ENCODE data around the gene AK3.
A peak's percentile ranks its signal among the peaks of the same experiment; 100 is the strongest.
"Not testable (repeated sequence)": the region's sequence is repeated elsewhere in the genome, so short reads cannot be mapped to it uniquely, and the experiment has no call there.

Gene AK3

DNA sequence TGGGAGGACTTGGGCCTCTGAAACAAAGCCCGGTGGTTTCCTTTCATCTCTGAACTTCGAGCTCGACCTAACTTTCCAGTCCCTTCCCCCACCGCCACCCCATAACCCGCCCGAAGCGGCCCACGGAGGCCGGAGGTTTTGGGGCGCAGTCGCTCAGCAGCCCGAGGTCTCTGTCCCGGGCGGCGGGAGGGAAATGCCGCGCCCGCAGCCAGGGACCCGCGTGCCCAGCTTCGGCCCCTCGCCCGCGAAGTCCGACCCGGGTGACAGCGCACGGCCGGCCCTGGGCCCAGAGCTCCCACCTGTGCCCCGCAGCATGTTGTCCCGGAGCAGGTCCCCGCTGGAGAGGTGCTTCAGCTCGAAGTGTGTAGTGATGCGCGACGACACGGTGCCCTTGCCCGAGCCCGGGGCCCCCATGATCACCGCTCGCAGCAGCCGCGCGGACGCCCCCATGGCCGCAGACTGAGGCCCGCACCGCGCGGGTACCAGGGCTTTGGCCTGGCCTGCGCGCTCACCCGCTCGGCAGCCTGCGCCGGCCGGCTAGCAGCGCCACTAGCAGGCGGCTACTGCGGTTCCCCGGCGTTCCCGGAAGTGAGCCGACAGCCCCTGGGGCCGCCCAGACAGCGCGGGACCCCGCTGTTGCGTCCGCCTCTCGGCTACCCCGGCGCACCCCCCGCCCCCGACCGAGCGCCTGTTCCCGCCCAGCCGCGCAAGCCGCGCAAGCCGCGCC lies at the start of gene AK3:
Gene AK3, minus strand, starts transcription at position 565 of the 727 bp plus-strand sequence. Its CDS starts 115 bp downstream, at position 450.
- DNase-seq (ENCODE audit: low read depth in 2 of 2): peak; percentile 67 to 70

DNA sequence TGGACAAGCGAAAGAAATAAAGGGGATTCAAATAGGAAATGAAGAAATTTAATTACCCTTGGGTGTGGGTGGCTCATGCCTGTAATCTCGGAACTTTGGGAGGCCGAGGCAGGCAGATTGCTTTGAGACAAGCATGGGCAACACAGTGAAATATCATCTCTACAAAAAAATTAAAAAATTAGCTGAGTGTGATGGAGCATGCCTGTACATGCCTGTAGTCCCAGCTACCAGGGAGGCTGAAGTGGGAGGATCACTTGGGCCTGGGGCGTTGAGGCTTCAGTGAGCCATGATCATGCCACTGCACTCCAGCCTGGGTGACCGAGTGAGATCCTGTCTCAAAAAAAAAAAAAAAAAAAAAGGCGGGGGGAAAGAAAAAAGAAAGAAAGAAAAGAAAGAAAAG lies 47.7 kb upstream of the AK3 start:
- no peak for DNase-seq (ENCODE audit: low read depth in 2 of 2)

DNA sequence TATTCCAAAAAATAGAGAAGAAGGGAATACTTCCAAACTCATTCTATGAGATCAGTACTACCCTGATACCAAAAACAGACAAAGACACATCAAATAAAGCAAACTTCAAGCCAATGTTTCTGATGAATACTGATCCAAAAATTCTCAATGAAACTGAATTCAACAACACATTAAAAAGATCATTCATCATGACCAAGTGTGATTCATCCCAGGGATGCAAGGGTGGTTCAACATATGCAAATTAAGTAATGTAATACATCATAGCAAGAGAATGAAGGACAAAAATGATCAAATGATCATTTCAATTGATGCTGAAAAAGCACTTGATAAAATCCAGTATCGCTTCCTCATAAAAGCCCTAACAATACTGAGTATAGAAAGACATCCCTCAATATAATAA lies 46.9 kb upstream of the AK3 start:
- no peak for DNase-seq (ENCODE audit: low read depth in 2 of 2)

DNA sequence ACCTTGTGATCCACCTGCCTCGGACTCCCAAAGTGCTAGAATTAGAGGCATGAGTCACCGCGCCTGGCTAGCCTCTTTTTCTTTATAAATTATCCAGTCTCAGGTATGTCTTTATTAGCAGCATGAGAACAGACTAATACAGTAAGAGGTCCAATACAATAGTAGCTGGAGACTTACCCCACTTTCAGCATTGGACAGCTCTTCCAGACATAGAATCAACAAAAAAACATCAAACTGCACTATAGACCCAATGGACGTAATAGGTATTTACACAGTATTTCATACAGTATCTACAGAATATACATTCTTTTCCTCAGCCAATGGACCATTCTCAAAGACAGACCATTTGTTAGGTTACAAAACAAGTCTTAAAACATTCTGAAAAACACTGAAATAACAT lies 45.6 kb upstream of the AK3 start:
- no peak for DNase-seq (ENCODE audit: low read depth in 2 of 2)

DNA sequence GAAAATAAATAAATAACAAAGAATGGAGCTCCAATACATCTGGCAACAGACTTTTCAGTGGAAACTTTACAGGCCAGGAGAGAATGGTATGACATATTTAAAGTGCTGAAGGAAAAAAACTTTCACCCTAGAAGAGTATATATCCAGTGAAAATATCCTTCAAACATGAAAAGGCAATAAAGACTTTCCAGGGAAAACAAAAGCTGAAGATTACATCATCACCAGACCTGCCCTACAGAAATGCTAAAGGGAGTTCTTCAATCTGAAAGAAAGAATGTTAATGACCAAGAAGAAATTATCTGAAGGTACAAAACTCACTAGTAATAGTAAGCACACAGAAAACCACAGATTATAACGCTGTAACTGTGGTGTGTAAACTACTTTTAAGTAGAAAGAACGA lies 43.4 kb upstream of the AK3 start:
- no peak for DNase-seq (ENCODE audit: low read depth in 2 of 2)

DNA sequence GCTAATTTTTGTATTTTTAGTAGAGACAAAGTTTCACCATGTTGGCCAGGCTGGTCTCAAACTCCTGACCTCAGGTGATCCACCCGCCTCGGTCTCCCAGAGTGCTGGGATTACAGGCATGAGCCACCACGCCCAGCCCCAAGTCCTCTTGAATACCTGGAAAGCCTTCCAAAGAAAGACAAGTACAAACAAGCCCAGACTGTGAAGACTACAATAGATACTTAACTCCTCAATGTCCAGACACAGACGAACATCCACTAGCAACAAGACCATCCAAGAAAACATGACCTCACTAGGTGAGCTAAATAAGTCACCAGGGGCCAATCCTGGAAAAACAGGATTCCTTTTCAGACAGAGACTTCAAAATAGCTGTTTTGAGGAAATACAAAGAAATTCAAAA lies 42.2 kb upstream of the AK3 start:
- DNase-seq (ENCODE audit: low read depth in 2 of 2): not testable (repeated sequence)

DNA sequence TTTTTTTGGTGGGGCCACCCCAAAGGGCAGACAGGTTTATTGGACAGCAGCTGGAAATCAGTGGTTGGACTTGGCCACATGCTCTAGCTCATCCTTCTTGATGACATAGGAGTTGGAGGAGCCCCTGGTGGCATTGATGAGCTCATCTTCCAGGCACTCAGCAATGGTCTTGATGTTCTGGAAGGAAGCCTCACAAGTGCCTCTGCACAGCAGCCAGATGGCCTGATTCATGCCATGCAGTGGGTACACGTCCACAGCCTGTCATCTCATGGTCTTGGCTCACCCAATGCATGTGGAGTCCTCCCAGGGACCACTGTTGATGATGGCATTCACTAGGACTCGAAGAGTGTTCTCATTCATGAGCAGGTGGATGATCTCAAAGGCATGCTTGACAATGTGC lies 40.4 kb upstream of the AK3 start:
- DNase-seq (ENCODE audit: low read depth in 2 of 2): no peak

DNA sequence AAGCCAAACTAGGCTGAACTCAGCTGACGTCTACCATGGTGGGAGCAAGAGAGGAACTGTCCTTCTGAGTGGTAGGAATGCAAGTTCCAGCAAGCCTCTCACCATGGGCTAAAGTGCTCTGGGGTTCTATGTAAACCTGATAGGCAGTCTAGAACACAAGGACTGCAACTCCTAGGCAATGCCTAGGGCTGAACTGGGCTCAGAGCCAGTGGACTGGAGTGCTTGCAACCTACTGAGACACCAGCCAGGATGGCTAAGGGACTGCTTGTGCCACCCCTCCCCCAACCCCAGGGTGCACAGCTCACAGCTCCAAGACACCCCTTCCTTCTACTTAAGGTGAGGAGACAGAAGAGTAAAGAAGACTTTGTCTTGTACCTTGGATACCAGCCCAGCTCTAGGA lies 39.6 kb upstream of the AK3 start:
- DNase-seq (ENCODE audit: low read depth in 2 of 2): no peak

DNA sequence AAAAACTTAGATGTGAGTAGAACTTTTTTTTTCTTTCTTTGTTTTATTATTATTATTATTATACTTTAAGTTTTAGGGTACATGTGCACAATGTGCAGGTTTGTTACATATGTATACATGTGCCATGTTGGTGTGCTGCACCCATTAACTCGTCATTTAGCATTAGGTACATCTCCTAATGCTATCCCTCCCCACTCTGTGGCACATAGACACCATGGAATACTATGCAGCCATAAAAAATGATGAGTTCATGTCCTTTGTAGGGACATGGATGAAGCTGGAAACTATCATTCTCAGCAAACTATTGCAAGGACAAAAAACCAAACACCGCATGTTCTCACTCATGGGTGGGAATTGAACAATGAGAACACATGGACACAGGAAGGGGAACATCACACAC lies 34.0 kb upstream of the AK3 start:
- not testable (repeated sequence) for DNase-seq (ENCODE audit: low read depth in 2 of 2)

DNA sequence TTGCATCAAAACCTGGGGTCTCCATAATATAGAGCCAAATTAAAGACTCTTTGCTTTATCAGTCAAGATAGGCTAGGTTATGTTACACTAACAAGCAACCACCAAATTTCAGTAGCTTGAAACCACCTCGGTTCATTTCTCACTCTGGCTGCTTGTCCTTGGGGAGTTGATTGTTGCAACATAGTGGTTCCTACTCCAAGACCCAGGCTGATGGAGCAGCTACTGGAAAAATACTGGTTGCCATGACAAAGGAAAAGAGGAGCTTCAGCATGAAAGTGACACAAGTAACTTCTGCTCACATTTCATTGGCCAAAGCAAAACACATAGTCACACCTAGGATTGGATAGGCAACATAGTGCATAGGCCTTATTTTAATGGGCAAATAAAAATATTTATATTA lies 33.2 kb upstream of the AK3 start:
- DNase-seq (ENCODE audit: low read depth in 2 of 2): no peak

DNA sequence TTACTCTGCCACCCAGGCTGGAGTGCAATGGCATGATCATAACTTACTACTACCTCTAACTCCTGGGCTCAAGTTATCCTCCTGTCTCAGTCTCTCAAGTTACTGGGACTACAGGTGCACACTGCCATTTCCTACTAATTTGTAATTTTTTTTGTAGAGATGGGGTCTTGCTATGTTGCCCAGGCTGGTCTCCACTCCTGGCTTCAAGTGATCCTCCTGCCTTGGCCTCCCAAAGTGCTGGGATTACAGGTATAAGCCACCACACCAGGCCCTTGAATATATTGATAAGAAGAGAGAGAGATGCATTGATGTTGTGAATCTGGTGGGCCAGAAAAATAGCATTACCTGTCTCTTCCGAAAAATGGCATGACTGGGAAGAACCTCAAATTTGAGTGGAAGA lies 30.8 kb upstream of the AK3 start:
- no peak for DNase-seq (ENCODE audit: low read depth in 2 of 2)

DNA sequence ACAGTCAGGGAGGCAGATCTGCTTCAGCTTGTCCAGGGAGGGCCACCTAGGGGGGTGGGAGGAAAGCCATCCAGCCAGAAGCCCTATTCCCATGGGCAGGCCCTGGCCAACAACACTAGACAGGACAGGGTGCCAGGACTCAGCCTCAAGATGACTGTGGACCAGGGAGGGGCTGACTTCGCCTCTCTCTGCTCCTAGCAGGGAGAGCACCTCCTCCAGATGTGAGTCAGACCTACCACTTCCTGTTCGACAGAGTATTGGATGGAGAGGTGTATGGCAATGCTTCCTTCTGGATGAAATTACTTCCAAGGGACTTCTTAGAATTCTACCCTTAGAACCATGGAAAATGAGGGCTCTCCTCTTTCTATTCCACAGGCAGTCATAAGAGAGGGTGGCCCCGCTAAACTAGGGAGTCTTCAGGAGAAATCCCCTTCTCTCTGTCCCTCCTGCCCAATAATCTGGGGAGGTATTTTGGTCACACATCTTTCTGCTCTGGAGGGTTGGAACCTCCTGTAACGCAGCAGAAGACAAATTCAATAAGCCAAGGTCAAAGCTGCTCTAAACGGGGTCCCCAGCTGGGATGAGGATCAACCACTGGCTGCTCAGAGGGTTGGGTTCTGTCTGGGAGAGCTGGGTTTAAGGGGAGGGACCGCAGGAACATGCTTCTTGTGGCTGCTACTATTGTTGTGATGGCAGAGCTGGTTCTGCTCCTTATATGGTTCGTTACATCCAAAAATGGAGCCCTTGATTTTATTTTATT lies 28.5 kb upstream of the AK3 start:
- DNase-seq (ENCODE audit: low read depth in 2 of 2): no peak

DNA sequence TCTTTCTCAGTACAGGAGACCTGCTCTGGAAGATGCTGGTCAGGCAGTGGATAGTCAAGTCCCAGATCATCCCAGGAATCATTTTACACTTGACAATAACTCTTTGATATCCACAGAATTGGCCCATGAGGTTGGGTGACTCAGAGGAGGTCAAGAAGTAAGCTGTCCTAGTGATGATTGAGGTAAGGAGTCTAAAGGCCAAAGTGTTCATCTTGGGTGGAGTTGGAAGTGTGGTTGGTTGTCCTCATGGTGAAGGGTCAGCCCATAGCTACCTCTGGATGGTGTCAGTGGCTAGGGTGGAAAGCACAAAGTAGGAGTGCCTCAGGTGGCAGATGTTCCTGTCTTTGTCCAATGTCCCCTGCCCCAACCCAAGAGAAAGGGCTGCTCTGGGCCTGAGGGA lies 27.7 kb upstream of the AK3 start:
- DNase-seq (ENCODE audit: low read depth in 2 of 2): no peak

DNA sequence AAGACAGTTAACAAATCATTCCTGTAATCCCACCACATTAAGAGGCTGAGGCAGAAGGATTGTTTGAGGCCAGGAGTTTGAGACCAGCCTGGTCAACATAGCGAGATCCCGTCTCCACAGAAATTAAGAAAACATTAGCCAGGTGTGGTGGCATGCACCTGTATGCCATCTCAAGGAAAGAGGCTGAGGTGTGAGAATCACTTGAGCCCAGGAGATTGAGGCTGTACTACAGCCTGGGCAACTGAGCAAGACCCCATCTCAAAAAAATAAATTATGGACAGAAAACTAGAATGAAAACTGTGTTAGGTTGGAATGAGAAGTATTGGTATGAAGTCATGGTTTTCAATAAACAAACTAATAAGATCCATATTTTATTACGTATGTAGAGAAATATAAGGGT lies 23.0 kb upstream of the AK3 start:
- no peak for DNase-seq (ENCODE audit: low read depth in 2 of 2)

DNA sequence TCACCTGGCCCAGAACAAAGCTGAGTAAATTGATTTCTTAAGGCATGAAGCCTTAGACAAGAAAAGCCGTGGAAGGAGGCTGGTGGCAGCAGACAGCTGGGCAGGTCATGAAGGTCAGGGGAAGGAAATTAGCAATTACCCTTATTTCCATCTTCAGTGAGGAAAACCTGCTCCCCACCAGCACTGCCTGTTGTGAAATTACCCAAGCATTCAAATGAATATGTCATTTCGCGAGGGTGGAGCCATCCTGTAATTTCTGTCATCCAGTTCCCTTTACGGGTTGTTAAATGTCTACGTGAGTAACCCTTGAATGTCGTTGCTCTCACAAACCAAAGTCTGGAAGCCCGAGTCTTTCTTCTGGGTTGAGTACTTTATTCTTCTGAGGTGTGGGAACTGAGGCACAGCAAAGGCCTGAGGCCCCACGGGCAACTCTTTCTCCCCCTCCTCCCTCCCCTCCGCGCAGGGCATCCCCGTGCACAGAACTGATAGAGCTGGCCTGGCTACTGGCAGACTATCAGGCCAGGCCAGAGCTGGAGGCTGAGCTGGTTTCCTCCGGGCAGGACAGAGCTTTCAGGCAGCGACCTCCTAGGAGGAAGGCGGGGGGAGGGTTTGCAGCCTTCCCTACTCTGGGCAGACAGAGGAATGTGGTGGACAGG lies 22.0 kb upstream of the AK3 start:
- no peak for DNase-seq (ENCODE audit: low read depth in 2 of 2)

DNA sequence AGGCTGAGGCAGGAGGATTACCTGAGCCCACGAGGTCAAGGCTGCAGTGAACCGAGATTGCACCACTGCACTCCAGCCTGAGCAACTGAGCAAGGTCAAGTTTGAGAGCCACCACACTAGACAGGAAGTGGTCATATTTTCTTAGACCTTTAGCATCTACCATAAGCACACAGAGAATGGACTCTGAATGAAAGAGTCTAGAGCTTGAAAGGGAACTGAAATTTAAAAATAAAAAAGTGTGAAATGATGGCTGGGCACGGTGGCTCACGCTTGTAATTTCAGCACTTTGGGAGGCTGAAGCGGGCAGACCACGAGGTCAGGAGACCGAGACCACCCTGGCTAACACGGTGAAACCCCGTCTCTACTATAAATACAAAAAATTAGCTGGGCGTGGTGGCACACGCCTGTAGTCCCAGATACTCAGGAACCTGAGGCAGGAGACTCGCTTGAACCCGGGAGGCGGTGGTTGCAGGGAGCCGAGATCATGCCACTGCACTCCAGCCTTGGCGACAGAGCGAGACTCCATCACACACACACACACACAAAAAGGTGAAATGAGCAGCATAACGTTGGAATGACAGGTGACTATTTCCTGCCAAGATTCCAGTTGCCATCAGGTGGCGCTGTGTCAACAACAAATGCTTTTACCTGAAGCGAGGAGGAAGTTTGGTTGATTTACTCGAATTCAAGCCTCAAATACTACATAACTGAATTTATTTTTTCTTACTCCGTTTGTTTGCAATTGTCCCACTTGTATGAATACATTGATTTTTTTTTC lies 21.3 kb upstream of the AK3 start:
- peak; percentile 61 to 68 for DNase-seq (ENCODE audit: low read depth in 2 of 2)

DNA sequence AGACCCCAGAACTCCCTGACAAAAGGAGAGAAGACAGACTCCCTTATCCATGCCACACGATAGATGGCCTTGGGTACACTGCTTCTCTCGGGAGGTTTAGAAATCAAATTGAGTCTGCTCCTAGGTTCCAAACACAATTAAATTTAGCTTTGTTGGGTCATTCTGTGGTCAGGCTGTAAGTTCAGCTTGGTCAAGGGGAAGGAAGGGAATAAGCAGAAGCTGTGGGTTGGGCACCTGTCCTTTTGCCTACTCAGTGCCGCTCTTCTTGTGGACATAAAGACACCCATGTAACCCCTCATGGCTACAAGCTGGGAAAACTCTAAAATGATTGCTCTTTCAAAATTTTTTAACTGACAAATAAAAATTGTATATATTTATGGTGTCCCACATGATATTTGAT lies 19.1 kb upstream of the AK3 start:
- no peak for DNase-seq (ENCODE audit: low read depth in 2 of 2)

DNA sequence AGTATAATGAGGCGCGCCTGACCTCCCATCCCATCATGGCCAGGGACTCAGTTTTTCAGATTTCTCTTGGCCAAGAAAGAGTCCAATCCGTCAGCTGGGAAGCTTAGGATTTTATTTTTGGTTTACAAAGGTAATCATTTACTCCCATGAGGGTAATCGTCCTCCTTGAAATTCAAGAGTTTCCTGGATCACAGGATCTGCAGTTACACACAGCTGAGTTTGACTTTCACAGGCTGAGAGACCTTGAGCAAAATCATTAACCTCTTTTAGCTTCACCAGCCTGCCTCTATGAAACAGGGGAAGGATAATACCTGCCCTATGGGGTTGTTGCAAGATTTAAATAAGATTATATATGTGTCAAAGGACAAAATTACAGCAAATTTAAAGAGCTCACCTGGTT lies 15.4 kb upstream of the AK3 start:
- no peak for DNase-seq (ENCODE audit: low read depth in 2 of 2)

DNA sequence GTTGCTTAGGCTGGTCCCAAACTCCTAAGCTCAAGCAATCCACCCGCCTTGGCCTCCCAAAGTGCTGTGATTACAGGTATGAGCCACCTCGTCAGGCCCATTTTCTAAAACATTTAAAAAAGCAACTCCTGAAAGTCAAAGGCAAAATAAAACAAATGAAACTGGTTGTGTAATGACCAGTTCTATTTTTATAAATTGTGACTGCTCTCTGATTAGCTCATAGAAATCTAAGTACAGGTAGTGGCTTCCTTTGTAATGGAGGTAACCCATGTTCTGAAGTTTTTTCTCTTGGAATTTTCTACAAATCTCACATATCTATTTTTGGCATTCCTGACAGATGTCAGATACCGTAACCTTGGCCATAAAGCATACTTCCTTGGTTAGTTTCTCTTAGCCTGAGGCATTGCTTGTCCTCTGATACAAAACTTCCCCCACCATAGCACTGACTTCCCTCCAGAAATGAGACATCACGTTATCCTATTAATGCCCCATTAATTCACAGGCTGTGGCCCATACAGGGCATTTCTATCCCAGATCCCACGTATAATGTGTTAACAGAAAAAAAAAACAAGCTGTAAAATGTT lies 14.1 kb upstream of the AK3 start:
- DNase-seq (ENCODE audit: low read depth in 2 of 2): no peak

DNA sequence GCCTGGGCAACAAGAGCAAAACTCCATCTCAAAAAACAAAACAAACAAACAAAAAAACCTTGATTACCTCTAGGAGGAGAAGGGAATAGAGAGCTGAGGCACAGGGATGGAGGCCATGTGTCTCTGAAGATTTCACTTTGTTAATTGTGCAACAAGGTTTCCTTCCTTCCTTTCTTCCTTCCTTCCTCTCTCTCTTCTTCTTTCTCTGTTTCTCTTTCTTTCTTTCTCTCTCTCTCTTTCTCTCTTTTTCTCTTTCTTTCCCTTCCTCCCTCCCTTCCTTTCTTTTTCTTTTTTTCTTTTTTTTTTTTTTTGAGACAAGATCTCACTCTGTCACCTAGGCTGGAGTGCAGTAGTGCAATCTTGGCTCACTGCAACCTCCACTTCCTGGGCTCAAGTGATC lies 13.5 kb upstream of the AK3 start:
- DNase-seq (ENCODE audit: low read depth in 2 of 2): not testable (repeated sequence)

DNA sequence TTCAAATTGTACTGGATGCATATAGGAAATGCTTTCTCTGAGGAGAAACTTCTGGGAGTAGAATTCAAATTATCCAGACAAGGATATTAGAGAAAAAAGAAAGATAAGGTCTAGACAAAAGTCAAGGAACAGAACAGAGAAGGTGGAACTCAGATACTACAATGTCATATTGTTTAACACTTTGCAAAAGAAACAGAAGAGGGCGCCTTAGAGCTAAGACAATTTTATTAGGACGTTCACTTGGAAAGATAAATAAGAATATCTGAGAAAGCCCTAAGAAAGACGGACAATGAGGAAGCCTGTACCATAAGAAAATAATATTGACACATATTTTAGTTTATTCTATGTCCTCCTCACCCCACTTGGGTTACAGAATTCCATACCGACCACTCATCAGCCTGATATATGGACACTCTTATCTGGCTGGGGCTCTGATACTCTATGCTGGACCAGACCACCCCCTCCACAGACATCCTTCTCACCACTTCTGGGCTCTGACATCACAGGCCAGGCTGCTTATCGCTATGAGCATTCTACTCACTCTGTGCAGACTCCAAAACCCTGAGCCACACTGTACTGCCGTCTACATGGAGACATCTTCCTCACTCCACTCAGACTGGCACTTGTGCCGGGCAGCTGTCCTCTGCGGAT lies 9.1 kb upstream of the AK3 start:
- DNase-seq (ENCODE audit: low read depth in 2 of 2): no peak

Measured in stimulated activated CD8-positive, alpha-beta memory T cell treated with anti-CD3 and anti-CD28 coated beads, Interleukin-7, amount 100 ng/mL, for 1 hour (primary cell).